KMS-11 (cell line): ENCODE results near the gene WAC.

Experiments used
- H2AFZ ChIP-seq: fragments of 200-600 bp; sonication (generic); 2 replicates; pipeline ENCODE4 v1.6.1; 2016; ENCODE audit warnings: antibody characterized with exemption, mixed run types, low read depth
- H3K27ac ChIP-seq: fragments of 200-600 bp; sonication (generic); 2 replicates; pipeline ENCODE4 v1.6.1; 2016; ENCODE audit warnings: mild to moderate bottlenecking, mixed run types
- H3K27me3 ChIP-seq: fragments of 200-600 bp; sonication (generic); 2 replicates; pipeline ENCODE4 v1.6.1; 2017; ENCODE audit warnings: mild to moderate bottlenecking, low read depth, mixed run types, moderate library complexity; ENCODE audit not compliant: insufficient read depth
- H3K36me3 ChIP-seq: fragments of 200-600 bp; sonication (generic); 2 replicates; pipeline ENCODE4 v1.6.1; 2017; ENCODE audit warnings: mild to moderate bottlenecking, mixed run types; ENCODE audit not compliant: insufficient read depth
- H3K4me1 ChIP-seq: fragments of 200-600 bp; sonication (generic); 2 replicates; pipeline ENCODE4 v1.6.1; 2016; ENCODE audit warnings: mild to moderate bottlenecking, low read depth, mixed run types; ENCODE audit not compliant: poor library complexity, severe bottlenecking
- H3K4me2 ChIP-seq: fragments of 200-600 bp; sonication (generic); 2 replicates; pipeline ENCODE4 v1.7.0; 2016; ENCODE audit warnings: mild to moderate bottlenecking, mixed run types
- H3K4me3 ChIP-seq: fragments of 200-600 bp; sonication (generic); IDR thresholded peaks from 2 replicates; pipeline ENCODE4 v1.6.1; 2017; ENCODE audit warnings: low read depth, low read length, mixed read lengths; ENCODE audit not compliant: insufficient read depth
- H3K79me2 ChIP-seq: fragments of 200-600 bp; sonication (generic); 2 replicates; pipeline ENCODE4 v1.6.1; 2016; ENCODE audit warnings: low read depth, mixed run types; ENCODE audit not compliant: insufficient read depth
- H3K9ac ChIP-seq: fragments of 200-600 bp; sonication (generic); 2 replicates; pipeline ENCODE4 v1.6.1; 2016; ENCODE audit warnings: mild to moderate bottlenecking, mixed run types
- H4K20me1 ChIP-seq: fragments of 200-600 bp; sonication (generic); 2 replicates; pipeline ENCODE4 v1.6.1; 2016; ENCODE audit warnings: mild to moderate bottlenecking, mixed run types; ENCODE audit not compliant: insufficient read depth
- TF ChIP-seq, protein P1 (sequence below): fragments of 200-600 bp; sonication (generic); conservative IDR thresholded peaks from 2 replicates; pipeline ENCODE4 v1.6.1; 2017; ENCODE audit warnings: low read depth, mild to moderate bottlenecking, antibody characterized with exemption, low read length, moderate library complexity, mixed read lengths

Gene WAC

DNA sequence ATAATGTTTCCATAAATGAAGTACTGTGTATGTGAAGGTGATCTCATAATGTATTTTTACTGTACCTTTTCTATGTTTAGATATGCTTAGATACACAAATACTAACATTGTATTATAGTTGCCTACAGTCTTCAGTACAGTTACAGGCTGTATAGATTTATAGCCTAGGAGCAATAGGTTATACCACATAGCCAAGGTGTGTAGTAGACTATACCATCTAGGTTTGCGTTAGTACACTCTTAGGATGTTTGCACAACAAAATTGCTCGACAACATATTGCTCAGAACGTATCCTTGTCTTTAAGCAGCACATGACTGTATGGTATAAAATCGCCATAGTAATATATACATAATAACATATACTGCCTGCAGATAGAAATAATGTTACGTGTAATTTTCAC is 42.9 kb downstream of the WAC start:
- H3K36me3 ChIP-seq = peaks cover 4% of the 10 kb centered on the region; the same call in 1 of the 2 replicates
- H4K20me1 ChIP-seq = peaks cover 84% of the 10 kb centered on the region
- H3K9ac ChIP-seq = no peak overlapping the region
- H3K27ac ChIP-seq = no peak overlapping the region
- TF ChIP-seq, protein P1, sequence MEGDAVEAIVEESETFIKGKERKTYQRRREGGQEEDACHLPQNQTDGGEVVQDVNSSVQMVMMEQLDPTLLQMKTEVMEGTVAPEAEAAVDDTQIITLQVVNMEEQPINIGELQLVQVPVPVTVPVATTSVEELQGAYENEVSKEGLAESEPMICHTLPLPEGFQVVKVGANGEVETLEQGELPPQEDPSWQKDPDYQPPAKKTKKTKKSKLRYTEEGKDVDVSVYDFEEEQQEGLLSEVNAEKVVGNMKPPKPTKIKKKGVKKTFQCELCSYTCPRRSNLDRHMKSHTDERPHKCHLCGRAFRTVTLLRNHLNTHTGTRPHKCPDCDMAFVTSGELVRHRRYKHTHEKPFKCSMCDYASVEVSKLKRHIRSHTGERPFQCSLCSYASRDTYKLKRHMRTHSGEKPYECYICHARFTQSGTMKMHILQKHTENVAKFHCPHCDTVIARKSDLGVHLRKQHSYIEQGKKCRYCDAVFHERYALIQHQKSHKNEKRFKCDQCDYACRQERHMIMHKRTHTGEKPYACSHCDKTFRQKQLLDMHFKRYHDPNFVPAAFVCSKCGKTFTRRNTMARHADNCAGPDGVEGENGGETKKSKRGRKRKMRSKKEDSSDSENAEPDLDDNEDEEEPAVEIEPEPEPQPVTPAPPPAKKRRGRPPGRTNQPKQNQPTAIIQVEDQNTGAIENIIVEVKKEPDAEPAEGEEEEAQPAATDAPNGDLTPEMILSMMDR = no peak
- H3K79me2 ChIP-seq = peaks cover 100% of the 10 kb centered on the region
- H3K4me1 ChIP-seq = peaks cover 65% of the 10 kb centered on the region
- H3K4me3 ChIP-seq = no peak overlapping the region
- H3K4me2 ChIP-seq = no peak overlapping the region; the same call in 1 of the 2 replicates
- H3K27me3 ChIP-seq = no peaks in the 10 kb centered on the region
- no peak overlapping the region for H2AFZ ChIP-seq

DNA sequence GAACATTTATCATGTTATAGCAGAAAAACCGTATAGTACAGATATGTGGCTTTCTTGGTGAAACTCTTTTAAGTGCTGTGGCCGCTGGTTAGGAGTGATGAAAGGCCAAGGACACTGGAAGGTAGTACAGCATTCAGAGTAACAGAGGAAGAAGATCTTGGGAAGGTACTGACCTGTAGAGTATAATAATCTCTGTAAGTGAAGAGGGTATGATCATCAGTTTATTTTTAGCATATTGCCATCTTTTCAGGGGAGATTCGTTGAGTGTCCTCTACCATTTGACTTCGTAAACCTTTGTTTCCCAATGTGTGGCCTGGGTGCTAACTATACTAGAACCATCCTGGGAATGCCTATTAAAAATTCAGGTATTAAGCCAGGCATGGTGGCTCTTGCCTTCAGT is 44.6 kb downstream of the WAC start:
- Histone ChIP-seq H4K20me1 (peaks cover 96% of the 10 kb centered on the region), H3K4me3 (no peak overlapping the region), H3K4me1 (peaks cover 50% of the 10 kb centered on the region), H2AFZ (no peak overlapping the region), H3K36me3 (peaks cover 4% of the 10 kb centered on the region; the same call in 1 of the 2 replicates), H3K9ac (no peak overlapping the region), H3K79me2 (peaks cover 100% of the 10 kb centered on the region), H3K27ac (no peak overlapping the region), H3K27me3 (no peaks in the 10 kb centered on the region), H3K4me2 (no peak overlapping the region)
- TF ChIP-seq, protein P1 = no peak

GRCh38 chr10:28578454-28578853 is 45.5 kb downstream of the WAC start:
- Histone ChIP-seq H3K4me2 (no peak overlapping the region), H2AFZ (no peak overlapping the region), H3K9ac (no peak overlapping the region), H3K27me3 (no peaks in the 10 kb centered on the region), H3K27ac (no peak overlapping the region), H4K20me1 (peaks cover 90% of the 10 kb centered on the region), H3K79me2 (peaks cover 100% of the 10 kb centered on the region), H3K4me3 (no peak overlapping the region), H3K4me1 (peaks cover 49% of the 10 kb centered on the region), H3K36me3 (peaks cover 3% of the 10 kb centered on the region; the same call in 1 of the 2 replicates)
- TF ChIP-seq, protein P1 = no peak

DNA sequence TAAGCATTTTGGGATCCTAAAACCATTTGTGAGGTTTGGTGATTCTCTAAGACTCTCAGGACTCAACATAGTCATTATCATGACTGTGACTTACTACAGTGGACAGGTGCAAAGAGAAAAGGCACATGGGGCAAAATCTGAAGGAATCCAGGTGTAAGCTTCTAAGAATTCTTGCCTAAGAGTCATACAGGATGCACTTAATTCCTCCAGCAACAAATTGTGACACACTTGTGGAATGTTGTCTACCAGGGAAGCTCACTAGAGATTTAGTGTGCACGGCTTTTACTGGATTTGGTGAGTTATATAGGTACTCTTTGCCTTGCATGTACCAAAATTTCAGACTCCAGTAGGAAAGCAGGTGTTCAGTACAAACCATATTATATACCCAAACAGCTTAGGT is 47.9 kb downstream of the WAC start:
- Histone ChIP-seq H3K4me3 (no peak overlapping the region), H3K79me2 (peaks cover 100% of the 10 kb centered on the region), H4K20me1 (peaks cover 89% of the 10 kb centered on the region), H3K4me1 (peaks cover 40% of the 10 kb centered on the region), H3K27me3 (no peaks in the 10 kb centered on the region), H3K4me2 (no peak overlapping the region), H3K36me3 (peaks cover 25% of the 10 kb centered on the region), H3K9ac (no peak overlapping the region), H2AFZ (no peak overlapping the region), H3K27ac (no peak overlapping the region)
- TF ChIP-seq, protein P1 = no peak
